HepG2 (cell line): Measurements from ENCODE around the gene PYGL. TPM values are rescaled to one million over a fixed set of nuclear protein-coding genes. Genes with fewer than 3 reads are reported as not detected.
A peak's percentile ranks its signal among the peaks of the same experiment; 100 is the strongest.

Source experiments
- CHD4 ChIP-seq: fragments of 200-600 bp; sonication (generic); IDR thresholded peaks from 2 replicates; pipeline ENCODE4 v1.7.0; 2017; ENCODE audit warnings: mild to moderate bottlenecking, low read length, borderline replicate concordance
- DPF2 ChIP-seq: sonication (generic); formaldehyde crosslinking; IDR thresholded peaks from 2 replicates; pipeline ENCODE4 v1.4.0; 2020; ENCODE audit warnings: mild to moderate bottlenecking, low read depth, missing genetic modification reagents, borderline replicate concordance
- GTF3A ChIP-seq: sonication (generic); formaldehyde crosslinking; conservative IDR thresholded peaks from 2 replicates; pipeline ENCODE4 v1.4.0; 2020; ENCODE audit warnings: mild to moderate bottlenecking, missing genetic modification reagents
- JUND ChIP-seq: sonication (generic); formaldehyde crosslinking; IDR thresholded peaks from 2 replicates; pipeline ENCODE4 v1.8.0; 2022; ENCODE audit warnings: mild to moderate bottlenecking, missing genetic modification reagents
- MAFK ChIP-seq, 2 experiments: IDR thresholded peaks in 1 of 2; conservative IDR thresholded peaks in 1 of 2; 2 replicates each; pipeline ENCODE4 v1.6.1; 2011; ENCODE audit warnings: improper control_type of control experiment in 2 of 2, low read length in 2 of 2
- NCOA2 ChIP-seq: sonication (generic); formaldehyde crosslinking; IDR thresholded peaks from 2 replicates; pipeline ENCODE4 v1.8.0; 2022; ENCODE audit warnings: inconsistent platforms
- NONO ChIP-seq, 2 experiments: fragments of 450-650 bp in 1 of 2; sonication (generic) in 1 of 2; formaldehyde crosslinking in 1 of 2; IDR thresholded peaks in 1 of 2; conservative IDR thresholded peaks in 1 of 2; 2 replicates each; pipeline versions ENCODE4 v1.6.1 to v1.8.0; 2017 to 2022; ENCODE audit warnings: mild to moderate bottlenecking in 1 of 2, missing genetic modification reagents in 1 of 2, moderate library complexity in 1 of 2
- PCBP2 ChIP-seq: fragments of 200-400 bp; formaldehyde crosslinking; optimal IDR thresholded peaks from 2 replicates; pipeline ENCODE3; 2018; ENCODE audit warnings: low read length, low read depth; ENCODE audit not compliant: poor library complexity, severe bottlenecking
- POLR2AphosphoS2 ChIP-seq: IDR thresholded peaks from 2 replicates; pipeline ENCODE4 v1.6.1; 2011; ENCODE audit warnings: low read depth, low read length, improper control_type of control experiment
- RFXANK ChIP-seq: IDR thresholded peaks from 2 replicates; pipeline ENCODE4 v1.6.1; 2016
- SOX13 ChIP-seq, 3 experiments: fragments of 450-650 bp in 1 of 3; sonication (generic) in 1 of 3; formaldehyde crosslinking in 1 of 3; IDR thresholded peaks in 2 of 3; conservative IDR thresholded peaks in 1 of 3; 2 replicates each; pipeline versions ENCODE4 v1.5.0 to v1.6.1; 2016 to 2020; ENCODE audit warnings: antibody characterized with exemption in 1 of 3, mild to moderate bottlenecking in 1 of 3, missing compliant biosample characterization in 1 of 3, missing genetic modification reagents in 1 of 3, moderate library complexity in 1 of 3
- TOE1 ChIP-seq: sonication (generic); formaldehyde crosslinking; IDR thresholded peaks from 2 replicates; pipeline ENCODE4 v1.4.0; 2020; ENCODE audit warnings: mild to moderate bottlenecking, missing genetic modification reagents
- TP53 ChIP-seq: sonication (generic); formaldehyde crosslinking; conservative IDR thresholded peaks from 2 replicates; pipeline ENCODE4 v1.4.0; 2020; ENCODE audit warnings: missing genetic modification reagents
- ZBTB42 ChIP-seq: sonication (generic); formaldehyde crosslinking; IDR thresholded peaks from 2 replicates; pipeline ENCODE4 v1.5.0; 2020; ENCODE audit warnings: mild to moderate bottlenecking, missing genetic modification reagents
- ZNF331 ChIP-seq: sonication (generic); formaldehyde crosslinking; IDR thresholded peaks from 2 replicates; pipeline ENCODE4 v1.4.0; 2020; ENCODE audit warnings: missing genetic modification reagents
- ZNF883 ChIP-seq: sonication (generic); formaldehyde crosslinking; IDR thresholded peaks from 2 replicates; pipeline ENCODE4 v1.5.1; 2020; ENCODE audit warnings: mild to moderate bottlenecking, missing genetic modification reagents; ENCODE audit errors: not compliant biosample characterization
- ZSCAN25 ChIP-seq: sonication (generic); formaldehyde crosslinking; IDR thresholded peaks from 2 replicates; pipeline ENCODE4 v1.8.0; 2022; ENCODE audit warnings: mild to moderate bottlenecking, missing genetic modification reagents
- ZSCAN29 ChIP-seq: sonication (generic); formaldehyde crosslinking; conservative IDR thresholded peaks from 2 replicates; pipeline ENCODE4 v1.4.0; 2020; ENCODE audit warnings: mild to moderate bottlenecking, missing genetic modification reagents
- polyA plus RNA-seq, 8 experiments: library from polyadenylated mRNA; depleted of rRNA in 3 of 8; stranded (reverse) in 7 of 8; unstranded in 1 of 8; fragments of >200 nt; fragmentation: Illumina TruSeq in 4 of 8; extraction: Trizol in 4 of 8; gene quantifications; 2 replicates each; pipeline versions ENCODE4 v1.2.1 to v1.2.3, GENCODE V29; 2011 to 2016; ENCODE audit warnings: low read depth in 4 of 8, missing spikeins in 1 of 8, mixed read lengths in 1 of 8; ENCODE audit not compliant: insufficient read depth in 1 of 8
- total RNA-seq, 5 experiments: library from RNA; depleted of rRNA; stranded (reverse); fragments of >200 nt; fragmentation: Illumina TruSeq; extraction: Trizol; gene quantifications; 2 replicates each; pipeline ENCODE4 v1.2.3, GENCODE V29; 2016; ENCODE audit warnings: low read depth in 1 of 5
- TF ChIP-seq, protein P1 (sequence below): sonication (generic); formaldehyde crosslinking; IDR thresholded peaks from 2 replicates; pipeline ENCODE4 v1.4.0; 2020; ENCODE audit warnings: mild to moderate bottlenecking, missing genetic modification reagents
- TF ChIP-seq, protein P2 (sequence below): sonication (generic); formaldehyde crosslinking; IDR thresholded peaks from 2 replicates; pipeline ENCODE4 v1.4.0; 2020; ENCODE audit warnings: missing genetic modification reagents, borderline replicate concordance
- TF ChIP-seq, protein P3 (sequence below): IDR thresholded peaks from 2 replicates; pipeline ENCODE4 v1.6.1; 2016; ENCODE audit warnings: missing compliant biosample characterization, missing genetic modification reagents, borderline replicate concordance

PYGL gene
- total and polyA plus RNA-seq, 2 of the 13 experiments (the other 11 are each of a cell fraction or from before 2014, with no cell fraction given), result 98.4 to 110 TPM

- TF ChIP-seq NONO (IDR thresholded peaks at IDR 0.05) (no peak), NONO (CRISPR knock-in tag; conservative IDR thresholded peaks at IDR 0.05) (peak; percentile 77), TP53 (CRISPR knock-in tag) (no peak), ZSCAN29 (CRISPR knock-in tag) (no peak), CHD4 (no peak), MAFK (conservative IDR thresholded peaks at IDR 0.05 in 1 of 2, IDR thresholded peaks at IDR 0.05 in 1 of 2; ENCODE audit: low read length in 2 of 2) (no peak), JUND (CRISPR knock-in tag) (peak; percentile 55; the same call in 1 of the 2 replicates), ZSCAN25 (peak; percentile 95), GTF3A (no peak), RFXANK (no peak), ZNF331 (CRISPR knock-in tag) (peak; percentile 72; the same call in 1 of the 2 replicates), POLR2AphosphoS2 (no peak), ZBTB42 (CRISPR knock-in tag) (no peak), PCBP2 (no peak), TOE1 (CRISPR knock-in tag) (no peak), SOX13 (IDR thresholded peaks at IDR 0.05) (no peak), SOX13 (CRISPR knock-in tag; conservative IDR thresholded peaks at IDR 0.05 in 1 of 2, IDR thresholded peaks at IDR 0.05 in 1 of 2) (peak in 1 of 2 experiments; percentile 6; a peak in 1 of 4 replicates), DPF2 (CRISPR knock-in tag) (no peak), NCOA2 (CRISPR knock-in tag) (no peak), ZNF883 (CRISPR knock-in tag) (no peak)
- TF ChIP-seq, protein P1, sequence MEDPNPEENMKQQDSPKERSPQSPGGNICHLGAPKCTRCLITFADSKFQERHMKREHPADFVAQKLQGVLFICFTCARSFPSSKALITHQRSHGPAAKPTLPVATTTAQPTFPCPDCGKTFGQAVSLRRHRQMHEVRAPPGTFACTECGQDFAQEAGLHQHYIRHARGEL (CRISPR knock-in tag), result peak; percentile 71; the same call in 1 of the 2 replicates
- TF ChIP-seq, protein P2, sequence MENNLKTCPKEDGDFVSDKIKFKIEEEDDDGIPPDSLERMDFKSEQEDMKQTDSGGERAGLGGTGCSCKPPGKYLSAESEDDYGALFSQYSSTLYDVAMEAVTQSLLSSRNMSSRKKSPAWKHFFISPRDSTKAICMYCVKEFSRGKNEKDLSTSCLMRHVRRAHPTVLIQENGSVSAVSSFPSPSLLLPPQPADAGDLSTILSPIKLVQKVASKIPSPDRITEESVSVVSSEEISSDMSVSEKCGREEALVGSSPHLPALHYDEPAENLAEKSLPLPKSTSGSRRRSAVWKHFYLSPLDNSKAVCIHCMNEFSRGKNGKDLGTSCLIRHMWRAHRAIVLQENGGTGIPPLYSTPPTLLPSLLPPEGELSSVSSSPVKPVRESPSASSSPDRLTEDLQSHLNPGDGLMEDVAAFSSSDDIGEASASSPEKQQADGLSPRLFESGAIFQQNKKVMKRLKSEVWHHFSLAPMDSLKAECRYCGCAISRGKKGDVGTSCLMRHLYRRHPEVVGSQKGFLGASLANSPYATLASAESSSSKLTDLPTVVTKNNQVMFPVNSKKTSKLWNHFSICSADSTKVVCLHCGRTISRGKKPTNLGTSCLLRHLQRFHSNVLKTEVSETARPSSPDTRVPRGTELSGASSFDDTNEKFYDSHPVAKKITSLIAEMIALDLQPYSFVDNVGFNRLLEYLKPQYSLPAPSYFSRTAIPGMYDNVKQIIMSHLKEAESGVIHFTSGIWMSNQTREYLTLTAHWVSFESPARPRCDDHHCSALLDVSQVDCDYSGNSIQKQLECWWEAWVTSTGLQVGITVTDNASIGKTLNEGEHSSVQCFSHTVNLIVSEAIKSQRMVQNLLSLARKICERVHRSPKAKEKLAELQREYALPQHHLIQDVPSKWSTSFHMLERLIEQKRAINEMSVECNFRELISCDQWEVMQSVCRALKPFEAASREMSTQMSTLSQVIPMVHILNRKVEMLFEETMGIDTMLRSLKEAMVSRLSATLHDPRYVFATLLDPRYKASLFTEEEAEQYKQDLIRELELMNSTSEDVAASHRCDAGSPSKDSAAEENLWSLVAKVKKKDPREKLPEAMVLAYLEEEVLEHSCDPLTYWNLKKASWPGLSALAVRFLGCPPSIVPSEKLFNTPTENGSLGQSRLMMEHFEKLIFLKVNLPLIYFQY (CRISPR knock-in tag), result no peak
- TF ChIP-seq, protein P3, sequence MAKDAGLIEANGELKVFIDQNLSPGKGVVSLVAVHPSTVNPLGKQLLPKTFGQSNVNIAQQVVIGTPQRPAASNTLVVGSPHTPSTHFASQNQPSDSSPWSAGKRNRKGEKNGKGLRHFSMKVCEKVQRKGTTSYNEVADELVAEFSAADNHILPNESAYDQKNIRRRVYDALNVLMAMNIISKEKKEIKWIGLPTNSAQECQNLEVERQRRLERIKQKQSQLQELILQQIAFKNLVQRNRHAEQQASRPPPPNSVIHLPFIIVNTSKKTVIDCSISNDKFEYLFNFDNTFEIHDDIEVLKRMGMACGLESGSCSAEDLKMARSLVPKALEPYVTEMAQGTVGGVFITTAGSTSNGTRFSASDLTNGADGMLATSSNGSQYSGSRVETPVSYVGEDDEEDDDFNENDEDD, result peak; percentile 56; the same call in 1 of the 2 replicates
Observed at GRCh38 chr14:50943943-50944646, at the start of gene PYGL (continued).
